H1 (cell line): Measurements from ENCODE around the gene SLC22A31. TPM values are rescaled to one million over a fixed set of nuclear protein-coding genes. Genes with fewer than 3 reads are reported as not detected.

Experiments used
- CTCF ChIA-PET: fragments of 300-600 bp; sonication (Branson Sonifier 250); formaldehyde crosslinking; loops from one replicate; lab custom pipeline; 2021; ENCODE audit not compliant: partially characterized antibody; lab: Charles Lee
- POLR2A ChIA-PET: fragments of 300-600 bp; sonication (Branson Sonifier 250); formaldehyde crosslinking; loops from one replicate; lab custom pipeline; 2021; ENCODE audit warnings: inconsistent platforms; ENCODE audit not compliant: partially characterized antibody; lab: Charles Lee
- DNase-seq, 2 experiments: peaks; one replicate each; pipeline versions ENCODE4 v3.0.0 to v3.0.0-alpha.2; 2010 to 2022; ENCODE audit warnings: low spot score in 2 of 2, low read depth in 1 of 2, mixed read lengths in 1 of 2
- FAIRE-seq: peaks from 2 replicates; lab custom pipeline; 2011; peaks lifted over from hg19 to GRCh38; lab: Jason Lieb, UNC
- H2AFZ ChIP-seq: 2 replicates; pipeline ENCODE4 v1.8.1; 2012; ENCODE audit warnings: low read length, inconsistent platforms
- H2AK5ac ChIP-seq: 2 replicates; pipeline ENCODE4 v1.6.1; 2013; ENCODE audit warnings: low read depth, low read length
- H2BK120ac ChIP-seq: replicated peaks from 2 replicates; pipeline ENCODE3; 2013; ENCODE audit warnings: low read depth, low read length, inconsistent platforms
- H2BK12ac ChIP-seq: 2 replicates; pipeline ENCODE4 v1.6.1; 2013; ENCODE audit warnings: low read depth, low read length
- H2BK15ac ChIP-seq: 2 replicates; pipeline ENCODE4 v1.6.1; 2013; ENCODE audit warnings: low read length
- H2BK20ac ChIP-seq: 2 replicates; pipeline ENCODE4 v1.6.1; 2013; ENCODE audit warnings: low read length
- H2BK5ac ChIP-seq: 2 replicates; pipeline ENCODE4 v1.6.1; 2013; ENCODE audit warnings: low read depth, low read length
- H3K14ac ChIP-seq: 2 replicates; pipeline ENCODE4 v1.6.1; 2013; ENCODE audit warnings: inconsistent platforms; ENCODE audit not compliant: insufficient read length
- H3K18ac ChIP-seq: 2 replicates; pipeline ENCODE4 v1.6.1; 2013; ENCODE audit warnings: low read length; ENCODE audit errors: extremely low read depth
- H3K23ac ChIP-seq: 2 replicates; pipeline ENCODE4 v1.6.1; 2013; ENCODE audit warnings: inconsistent platforms; ENCODE audit not compliant: insufficient read length
- H3K23me2 ChIP-seq: 2 replicates; pipeline ENCODE4 v1.6.1; 2013; ENCODE audit warnings: low read depth, low read length
- H3K27ac ChIP-seq: 2 replicates; pipeline ENCODE4 v1.6.1; 2011; ENCODE audit warnings: low read depth, low read length, inconsistent platforms
- H3K27me3 ChIP-seq, 4 experiments: replicated peaks in 1 of 4; 1 replicate in 1 of 4; 2 replicates in 3 of 4; pipeline versions ENCODE4 v1.6.1 to v1.8.1; 2011 to 2013; ENCODE audit warnings: low read length in 3 of 4, mild to moderate bottlenecking in 3 of 4, inconsistent platforms in 2 of 4, mixed read lengths in 2 of 4, moderate library complexity in 1 of 4; ENCODE audit not compliant: control insufficient read depth in 3 of 4, insufficient read depth in 3 of 4; ENCODE audit errors: extremely low read depth in 1 of 4
- H3K36me3 ChIP-seq, 4 experiments: 2 replicates each; pipeline versions ENCODE4 v1.6.1 to v1.8.1; 2011 to 2013; ENCODE audit warnings: mild to moderate bottlenecking in 4 of 4, low read length in 3 of 4, moderate library complexity in 2 of 4, control low read depth in 1 of 4, inconsistent platforms in 1 of 4; ENCODE audit not compliant: insufficient read depth in 4 of 4, control insufficient read depth in 2 of 4
- H3K4ac ChIP-seq: replicated peaks from 2 replicates; pipeline ENCODE3; 2013; ENCODE audit warnings: low read length, low read depth, mixed read lengths, inconsistent platforms; ENCODE audit not compliant: insufficient read length
- H3K4me1 ChIP-seq, 4 experiments: replicated peaks in 1 of 4; 1 replicate in 1 of 4; 2 replicates in 3 of 4; pipeline versions ENCODE4 v1.6.1 to v1.8.1; 2011 to 2013; ENCODE audit warnings: low read length in 3 of 4, inconsistent platforms in 2 of 4, mixed read lengths in 1 of 4; ENCODE audit not compliant: insufficient read depth in 4 of 4, control insufficient read depth in 3 of 4
- H3K4me2 ChIP-seq, 2 experiments: 2 replicates each; pipeline versions ENCODE4 v1.6.1 to v1.8.1; 2011 to 2013; ENCODE audit warnings: low read depth in 2 of 2, low read length in 2 of 2, control low read depth in 1 of 2, inconsistent platforms in 1 of 2, mild to moderate bottlenecking in 1 of 2; ENCODE audit not compliant: insufficient read depth in 1 of 2
- H3K4me3 ChIP-seq, 4 experiments: fragments of 200-600, 300-600 bp in 1 of 4; sonication (generic), shearing (Covaris generic), sonication (Bioruptor Twin) in 1 of 4; 2 replicates each; pipeline versions ENCODE4 v1.5.1 to v1.8.1; 2011 to 2016; ENCODE audit warnings: low read length in 4 of 4, low read depth in 3 of 4, control low read depth in 2 of 4, inconsistent platforms in 2 of 4, mild to moderate bottlenecking in 2 of 4, mixed read lengths in 1 of 4, moderate library complexity in 1 of 4; ENCODE audit not compliant: insufficient read depth in 2 of 4; ENCODE audit errors: extremely low read depth in 1 of 4
- H3K56ac ChIP-seq: replicated peaks from 2 replicates; pipeline ENCODE3; 2013; ENCODE audit warnings: low read depth, mild to moderate bottlenecking, mixed read lengths, low read length, inconsistent platforms; ENCODE audit not compliant: insufficient read length
- H3K79me1 ChIP-seq: 2 replicates; pipeline ENCODE4 v1.6.1; 2013; ENCODE audit warnings: low read depth, low read length, control low read depth
- H3K79me2 ChIP-seq, 2 experiments: 2 replicates each; pipeline versions ENCODE4 v1.6.1 to v1.8.1; 2012 to 2013; ENCODE audit warnings: low read length in 2 of 2, mild to moderate bottlenecking in 2 of 2, inconsistent platforms in 1 of 2; ENCODE audit not compliant: insufficient read depth in 2 of 2, control insufficient read depth in 1 of 2
- H3K9ac ChIP-seq, 4 experiments: replicated peaks in 1 of 4; 1 replicate in 1 of 4; 2 replicates in 3 of 4; pipeline versions ENCODE4 v1.6.1 to v1.8.1; 2011 to 2013; ENCODE audit warnings: low read depth in 3 of 4, low read length in 3 of 4, control low read depth in 2 of 4, mild to moderate bottlenecking in 2 of 4, moderate library complexity in 2 of 4, inconsistent platforms in 1 of 4; ENCODE audit errors: extremely low read depth in 1 of 4
- H3K9me3 ChIP-seq, 2 experiments: 2 replicates each; pipeline versions ENCODE4 v1.6.1 to v1.8.1; 2012 to 2013; ENCODE audit warnings: mild to moderate bottlenecking in 2 of 2, moderate library complexity in 2 of 2, control low read depth in 1 of 2, inconsistent platforms in 1 of 2, low read depth in 1 of 2, low read length in 1 of 2, mixed read lengths in 1 of 2; ENCODE audit not compliant: insufficient read depth in 2 of 2
- H4K20me1 ChIP-seq, 2 experiments: replicated peaks in 1 of 2; 2 replicates each; pipeline versions ENCODE3 to v1.8.1; 2011 to 2013; ENCODE audit warnings: inconsistent platforms in 2 of 2, low read length in 2 of 2, mild to moderate bottlenecking in 1 of 2; ENCODE audit not compliant: insufficient read depth in 2 of 2, control insufficient read depth in 1 of 2
- H4K5ac ChIP-seq: 2 replicates; pipeline ENCODE4 v1.6.1; 2013; ENCODE audit warnings: low read length, low read depth, mixed read lengths, inconsistent platforms; ENCODE audit not compliant: insufficient read length
- H4K8ac ChIP-seq: 2 replicates; pipeline ENCODE4 v1.8.0; 2013; ENCODE audit warnings: mild to moderate bottlenecking, moderate library complexity, low read length, inconsistent platforms; ENCODE audit not compliant: insufficient read depth; ENCODE audit errors: extremely low read depth
- H4K91ac ChIP-seq: replicated peaks from 2 replicates; pipeline ENCODE3; 2013; ENCODE audit warnings: low read length, mixed read lengths, inconsistent platforms; ENCODE audit not compliant: insufficient read length
- HDAC6 ChIP-seq: IDR thresholded peaks from one replicate; pipeline ENCODE4 v1.7.1; 2012; ENCODE audit warnings: low read depth, mild to moderate bottlenecking, inconsistent platforms, low read length, moderate library complexity
- TCF12 ChIP-seq: IDR thresholded peaks from 2 replicates; pipeline ENCODE4 v1.6.1; 2011; ENCODE audit warnings: low read depth, mild to moderate bottlenecking, low read length
- WGBS, 2 experiments: shearing (Covaris generic) in 1 of 2; methylation state at CpG; one replicate each; pipeline versions ENCODE4 v1.1.6 to v1.1.7; 2013 to 2015; ENCODE audit warnings: low lambda C conversion rate in 2 of 2, mixed read lengths in 2 of 2, inconsistent platforms in 1 of 2, low coverage in 1 of 2, missing lambda C conversion rate in 1 of 2; ENCODE audit not compliant: insufficient replicate concordance in 2 of 2, insufficient coverage in 1 of 2, insufficient read length in 1 of 2; ENCODE audit errors: extremely low coverage in 1 of 2, missing lambda C conversion rate in 1 of 2; 5-methylcytosine and 5-hydroxymethylcytosine counted together
- polyA plus RNA-seq, 7 experiments: library from polyadenylated mRNA; depleted of rRNA in 3 of 7; stranded (reverse) in 5 of 7; unstranded in 2 of 7; fragments of >200 nt in 5 of 7; fragments of 200-250 nt in 2 of 7; gene quantifications; 1 replicate in 5 of 7; 2 replicates in 1 of 7; 4 replicates in 1 of 7; pipeline versions ENCODE4 v1.2.1 to v1.2.3, GENCODE V29; 2011 to 2013; ENCODE audit warnings: missing spikeins in 2 of 7, mixed read lengths in 2 of 7
- total RNA-seq: library from RNA; stranded (reverse); fragmentation: NEBNext Ultra II Directional; extraction: Animal tissue kit (Norgen Biotek cat#: 25700); gene quantifications from 2 replicates; pipeline ENCODE4 v1.2.1, GENCODE V29; 2021

SLC22A31 gene
- total and polyA plus RNA-seq, 2 of the 8 experiments (the other 6 are each of a cell fraction or from before 2014, with no cell fraction given), result 7.7 to 10.6 TPM

DNA sequence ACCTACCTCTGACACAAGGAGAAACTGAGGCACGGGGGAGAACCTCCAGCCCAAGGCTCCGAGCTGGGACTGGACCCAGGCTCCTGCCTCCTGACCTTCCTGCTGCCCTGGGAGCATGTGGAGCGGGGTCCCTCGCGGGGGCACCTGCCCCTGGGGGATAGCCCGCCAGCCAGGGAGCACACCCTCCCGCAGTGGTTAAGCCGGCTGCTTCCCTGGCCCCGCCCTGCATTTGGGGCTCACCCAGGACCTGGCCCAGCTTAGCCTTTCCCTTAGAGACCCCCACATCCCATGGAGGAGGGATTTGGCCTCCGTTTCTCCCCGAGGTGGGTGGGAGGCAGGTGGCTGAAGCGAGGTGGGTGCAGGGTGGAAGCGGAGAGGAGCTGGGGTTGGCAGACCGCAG, 30.6 kb downstream of the SLC22A31 start:
- Histone ChIP-seq H3K9ac (no peak overlapping the region), H2BK5ac (no peak overlapping the region), H3K79me1 (no peaks in the 10 kb centered on the region), H3K4me3 (no peak overlapping the region), H3K56ac (no peak overlapping the region), H4K5ac (no peak overlapping the region), H3K23me2 (peaks cover 5% of the 10 kb centered on the region), H2BK15ac (no peak overlapping the region; the same call in 1 of the 2 replicates), H4K8ac (no peak overlapping the region; the same call in 1 of the 2 replicates), H2BK12ac (no peak overlapping the region), H2BK120ac (no peak overlapping the region), H3K4me1 (peaks cover 0 to 33% (median 23%) of the 10 kb centered on the region in 4 experiments; a peak in 6 of 7 replicates), H3K18ac (no peak overlapping the region), H3K4me2 (peak overlapping the region in 1 of 2 experiments; percentile 65; a peak in 1 of 4 replicates), H3K23ac (no peak overlapping the region), H3K79me2 (no peaks in the 10 kb centered on the region), H4K91ac (no peak overlapping the region), H4K20me1 (peaks cover 0 to 3% of the 10 kb centered on the region in 2 experiments), H3K36me3 (no peaks in the 10 kb centered on the region), H3K14ac (no peak overlapping the region), H3K27ac (no peak overlapping the region), H3K9me3 (no peaks in the 10 kb centered on the region), H2BK20ac (no peak overlapping the region), H2AK5ac (no peak overlapping the region), H3K27me3 (peaks cover 0 to 7% (median 4%) of the 10 kb centered on the region in 4 experiments; a peak in 4 of 7 replicates), H3K4ac (no peak overlapping the region), H2AFZ (no peak overlapping the region)
- ChIA-PET CTCF (interaction anchor here (1.8 kb wide), 1 partner anchor 325 kb away, joined by 4 read pairs; no protein-coding TSS in a partner anchor), POLR2A (interaction anchor here (1.4 kb wide), 1 partner anchor 306 kb away, joined by 3 read pairs; no protein-coding TSS in a partner anchor)
- TF ChIP-seq HDAC6 (no peak), TCF12 (no peak)
- 88% methylated on average over 12 of the region's 14 CpGs; no CpG with 5 or more reads in 1 of the 2 experiments for WGBS, 2 experiments
- DNase-seq (no peak), FAIRE-seq (no peak)
